Memory B cell (primary cell): Measurements from ENCODE around the gene KRT85.

ENCODE experiments used
- ATAC-seq: fragments of 150-1000 bp; cut with Tn5 transposase; 2 replicates; pipeline ENCODE4 v1.10.0; 2021; ENCODE audit warnings: low read depth, mild to moderate bottlenecking, moderate library complexity
- DNase-seq, 2 donors: peaks; one replicate each; pipeline ENCODE4 v3.0.0; 2022; ENCODE audit warnings: low spot score in 2 of 2
- H3K27ac Mint-ChIP-seq: one replicate; pipeline ENCODE4 v1.8.0; 2022; ENCODE audit warnings: mild to moderate bottlenecking, moderate library complexity, mixed read lengths
- H3K27me3 Mint-ChIP-seq: one replicate; pipeline ENCODE4 v1.8.0; 2022; ENCODE audit warnings: mixed read lengths
- H3K36me3 Mint-ChIP-seq: one replicate; pipeline ENCODE4 v1.8.0; 2022; ENCODE audit warnings: mild to moderate bottlenecking, mixed read lengths
- H3K4me1 Mint-ChIP-seq: one replicate; pipeline ENCODE4 v1.8.0; 2022; ENCODE audit warnings: mixed read lengths
- H3K4me3 Mint-ChIP-seq: one replicate; pipeline ENCODE4 v1.8.0; 2022; ENCODE audit warnings: mild to moderate bottlenecking, moderate library complexity, mixed read lengths
- H3K9me3 Mint-ChIP-seq: one replicate; pipeline ENCODE4 v1.8.0; 2022; ENCODE audit warnings: mixed read lengths

Gene KRT85

DNA sequence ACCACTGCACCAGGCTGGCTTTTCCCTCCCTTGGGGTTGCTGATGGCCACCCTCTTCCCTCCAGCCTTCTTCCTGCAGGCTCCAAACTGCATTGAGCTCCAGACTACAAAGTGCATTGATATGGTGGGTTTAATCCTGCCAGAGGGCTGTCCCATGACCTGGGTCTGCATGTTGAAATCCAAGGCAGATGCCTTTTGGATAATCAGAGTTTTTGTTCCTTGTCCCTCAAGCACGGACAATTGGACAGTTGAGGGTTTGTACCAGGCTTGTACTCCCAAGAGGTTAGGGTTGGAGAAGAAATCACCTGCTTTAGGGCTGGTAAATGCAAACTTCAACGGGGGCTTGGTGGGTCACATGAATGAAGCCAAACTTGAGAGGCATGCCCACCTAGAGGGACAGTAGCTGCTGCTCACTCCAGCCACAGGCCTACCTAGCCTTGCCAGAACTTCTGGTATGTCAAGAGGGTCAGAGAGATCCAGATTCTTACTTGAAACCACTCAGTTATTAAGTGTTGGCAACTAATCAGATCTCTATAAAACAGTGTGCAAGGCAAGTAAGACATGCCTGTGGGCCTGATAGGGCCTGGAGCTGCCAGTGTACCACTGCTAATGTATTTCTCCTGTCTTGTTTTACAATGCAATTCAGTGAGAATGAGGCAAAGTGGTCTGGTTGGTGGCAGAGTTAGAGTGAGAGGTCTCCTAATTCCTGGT lies 24.3 kb downstream of the KRT85 start:
- ATAC-seq (no peak), DNase-seq (no peak)
- Mint-ChIP-seq H3K4me3 (no peak overlapping the region), H3K27me3 (peaks cover 16% of the 10 kb centered on the region), H3K9me3 (peaks cover 2% of the 10 kb centered on the region), H3K4me1 (no peaks in the 10 kb centered on the region), H3K27ac (no peak overlapping the region), H3K36me3 (no peaks in the 10 kb centered on the region)

DNA sequence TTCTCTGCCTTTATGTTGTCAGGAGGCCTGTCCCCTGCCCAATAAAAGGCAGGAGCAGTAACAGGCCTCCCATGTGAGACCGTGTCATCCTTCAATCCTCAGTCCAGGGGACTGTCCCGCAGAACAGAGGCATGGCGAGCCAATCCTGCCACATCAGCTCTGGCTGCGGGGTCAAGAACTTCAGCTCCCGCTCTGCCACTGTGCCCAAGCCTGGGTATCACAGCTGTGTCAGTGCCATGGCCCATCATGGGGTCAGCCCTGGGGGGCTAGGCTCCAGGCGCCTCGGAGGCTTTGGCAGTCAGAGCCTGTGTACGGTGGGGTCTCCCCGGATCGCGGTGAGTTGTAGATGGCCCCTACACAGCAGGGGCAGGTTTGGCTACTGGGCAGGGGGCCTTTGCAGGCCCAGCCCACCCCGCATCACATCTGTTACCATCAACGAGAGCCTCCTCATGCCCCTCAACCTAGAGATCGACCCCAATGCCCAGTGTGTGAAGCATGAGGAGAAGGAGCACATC lies 26.2 kb downstream of the KRT85 start:
- no peak overlapping the region for H3K27ac Mint-ChIP-seq
- DNase-seq = no peak
- H3K9me3 Mint-ChIP-seq = peaks cover 5% of the 10 kb centered on the region
- no peaks in the 10 kb centered on the region for H3K36me3 Mint-ChIP-seq
- no peaks in the 10 kb centered on the region for H3K4me1 Mint-ChIP-seq
- peaks cover 18% of the 10 kb centered on the region for H3K27me3 Mint-ChIP-seq
- H3K4me3 Mint-ChIP-seq = no peak overlapping the region
- ATAC-seq = no peak

DNA sequence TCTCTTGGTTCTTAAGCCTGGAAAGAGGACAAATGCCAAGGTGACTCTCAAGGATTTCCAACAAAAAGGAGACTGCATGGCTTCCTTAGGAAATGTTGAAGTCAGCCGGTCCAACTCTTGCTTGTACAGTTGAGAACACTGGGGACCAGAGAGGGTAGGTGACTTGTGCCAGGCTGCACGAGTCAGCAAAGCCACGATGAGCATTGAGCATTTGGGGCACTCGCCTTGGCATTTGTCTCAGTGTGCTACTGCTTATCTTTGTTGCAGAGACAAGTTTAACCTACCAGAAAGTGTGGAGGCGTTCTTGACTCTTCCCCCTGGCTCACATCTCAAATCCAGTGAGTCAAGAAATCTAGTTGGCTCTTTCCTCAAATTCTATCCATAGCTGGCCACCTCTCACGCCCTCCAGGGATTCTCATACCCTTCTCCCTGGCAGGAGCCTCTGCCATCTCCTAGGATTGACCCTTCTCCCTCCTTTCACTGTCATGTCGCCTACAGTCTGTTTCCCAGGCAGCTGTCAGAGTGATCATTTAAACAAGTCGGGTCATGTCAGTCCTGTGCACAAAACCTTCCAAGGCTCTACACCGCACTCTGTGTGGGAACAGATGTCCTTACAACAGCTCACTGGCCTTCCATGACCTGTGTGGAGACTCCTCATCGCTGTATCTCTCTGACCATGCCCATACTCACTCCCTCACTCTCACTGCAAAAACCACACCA lies 28.9 kb downstream of the KRT85 start:
- Mint-ChIP-seq H3K36me3 (no peaks in the 10 kb centered on the region), H3K27me3 (peaks cover 24% of the 10 kb centered on the region), H3K27ac (no peak overlapping the region), H3K4me1 (no peaks in the 10 kb centered on the region), H3K9me3 (peaks cover 3% of the 10 kb centered on the region), H3K4me3 (no peak overlapping the region)
- ATAC-seq = no peak
- no peak for DNase-seq

DNA sequence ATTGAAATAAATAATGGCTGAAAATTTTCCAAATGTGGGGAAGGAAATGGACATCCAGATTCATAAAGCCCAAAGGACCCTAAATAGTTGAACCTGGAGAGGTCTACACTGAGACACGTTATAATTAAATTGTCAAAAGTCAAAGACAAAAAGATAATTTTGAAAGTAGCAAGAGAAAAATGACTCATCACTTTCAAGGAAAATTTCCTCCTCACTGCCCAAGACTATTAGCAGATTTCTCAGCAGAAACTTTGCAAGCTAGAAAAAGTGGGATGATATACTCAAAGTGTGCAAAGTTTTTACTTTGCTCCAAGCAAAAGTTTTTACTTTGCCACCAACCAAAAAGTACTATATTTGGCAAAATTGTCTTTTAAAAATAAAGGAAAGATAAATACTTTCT lies 30.2 kb downstream of the KRT85 start:
- H3K9me3 Mint-ChIP-seq = peaks cover 3% of the 10 kb centered on the region
- H3K36me3 Mint-ChIP-seq = no peaks in the 10 kb centered on the region
- DNase-seq (no peak), ATAC-seq (no peak)
- H3K27me3 Mint-ChIP-seq = peaks cover 25% of the 10 kb centered on the region
- H3K4me1 Mint-ChIP-seq = no peaks in the 10 kb centered on the region
- no peak overlapping the region for H3K4me3 Mint-ChIP-seq
- no peak overlapping the region for H3K27ac Mint-ChIP-seq

DNA sequence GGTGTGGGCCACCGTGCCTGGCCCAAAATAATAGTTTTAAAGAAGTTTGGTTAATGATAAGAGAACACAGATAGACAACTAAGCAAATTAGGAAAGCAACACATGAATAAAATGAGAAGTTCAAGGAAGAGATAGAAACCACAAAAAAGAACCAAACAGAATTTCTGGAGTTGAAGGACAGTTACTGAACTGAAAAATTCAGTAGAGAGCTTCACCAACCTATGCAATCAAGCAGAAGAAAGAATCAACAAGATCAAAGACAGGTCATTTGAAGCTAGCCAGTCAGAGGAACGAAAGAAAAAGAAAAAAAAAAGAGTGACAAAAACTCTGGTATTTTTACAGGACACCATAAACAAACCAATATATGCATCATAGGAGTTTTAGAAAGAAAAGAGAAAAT lies 30.6 kb downstream of the KRT85 start:
- DNase-seq = no peak
- H3K9me3 Mint-ChIP-seq = peaks cover 3% of the 10 kb centered on the region
- no peak for ATAC-seq
- no peak overlapping the region for H3K27ac Mint-ChIP-seq
- H3K4me1 Mint-ChIP-seq = no peaks in the 10 kb centered on the region
- no peak overlapping the region for H3K4me3 Mint-ChIP-seq
- no peaks in the 10 kb centered on the region for H3K36me3 Mint-ChIP-seq
- peaks cover 27% of the 10 kb centered on the region for H3K27me3 Mint-ChIP-seq

DNA sequence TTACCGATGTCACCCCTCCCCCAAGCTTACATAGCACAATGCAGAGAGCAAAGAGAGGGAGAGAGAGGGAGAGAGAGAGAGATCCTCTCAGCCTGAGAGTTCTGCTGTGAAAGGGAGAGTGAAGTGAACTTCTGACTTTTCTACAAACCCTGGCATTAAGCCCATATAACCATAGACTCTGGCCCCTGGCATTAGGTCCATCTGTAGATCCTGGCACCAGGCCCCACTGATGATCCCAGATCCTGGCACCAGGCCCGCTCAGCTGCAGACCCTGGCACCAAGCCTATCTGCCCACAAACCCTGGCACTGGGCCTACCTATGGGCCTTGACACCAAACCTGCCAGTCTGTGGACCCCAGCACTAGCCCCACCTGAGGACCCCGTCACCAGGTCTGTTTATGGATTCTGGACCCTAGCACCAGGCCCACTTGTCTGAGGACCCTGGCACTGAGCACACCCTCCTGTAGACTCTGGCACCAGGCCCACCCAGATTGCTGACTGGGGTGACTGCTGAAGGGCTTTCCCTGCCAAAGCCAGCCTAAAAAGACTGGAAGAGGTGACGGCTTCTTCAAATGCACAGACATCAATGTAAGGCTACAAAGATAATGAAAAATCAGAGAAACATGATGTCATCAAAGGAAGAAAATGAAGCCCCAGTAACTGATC lies 31.6 kb downstream of the KRT85 start:
- Mint-ChIP-seq H3K4me1 (no peaks in the 10 kb centered on the region), H3K4me3 (no peak overlapping the region), H3K27me3 (peaks cover 29% of the 10 kb centered on the region), H3K27ac (no peak overlapping the region), H3K9me3 (peaks cover 3% of the 10 kb centered on the region), H3K36me3 (no peaks in the 10 kb centered on the region)
- ATAC-seq (no peak), DNase-seq (no peak)

DNA sequence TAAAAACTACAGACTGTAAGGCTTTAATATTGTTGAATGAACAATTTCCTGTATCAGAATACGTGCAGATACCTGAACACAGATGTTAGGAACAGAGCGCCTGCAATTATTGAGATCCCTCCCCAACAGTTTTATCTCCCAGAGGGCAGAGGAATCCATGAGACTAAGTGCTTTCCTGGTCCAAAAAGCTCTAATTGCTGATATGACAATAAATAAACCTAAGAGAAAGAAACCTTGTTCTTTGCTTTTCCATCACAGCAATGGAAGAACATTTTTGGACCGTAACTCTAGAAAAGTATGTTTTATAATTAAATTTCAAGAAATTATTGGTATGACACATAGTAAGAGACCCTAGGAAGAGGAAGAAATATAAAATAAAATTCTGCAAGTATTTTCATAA lies 33.1 kb downstream of the KRT85 start:
- Mint-ChIP-seq H3K36me3 (no peaks in the 10 kb centered on the region), H3K4me1 (no peaks in the 10 kb centered on the region), H3K27ac (no peak overlapping the region), H3K4me3 (no peak overlapping the region), H3K27me3 (peaks cover 29% of the 10 kb centered on the region), H3K9me3 (peaks cover 3% of the 10 kb centered on the region)
- DNase-seq = no peak
- no peak for ATAC-seq

DNA sequence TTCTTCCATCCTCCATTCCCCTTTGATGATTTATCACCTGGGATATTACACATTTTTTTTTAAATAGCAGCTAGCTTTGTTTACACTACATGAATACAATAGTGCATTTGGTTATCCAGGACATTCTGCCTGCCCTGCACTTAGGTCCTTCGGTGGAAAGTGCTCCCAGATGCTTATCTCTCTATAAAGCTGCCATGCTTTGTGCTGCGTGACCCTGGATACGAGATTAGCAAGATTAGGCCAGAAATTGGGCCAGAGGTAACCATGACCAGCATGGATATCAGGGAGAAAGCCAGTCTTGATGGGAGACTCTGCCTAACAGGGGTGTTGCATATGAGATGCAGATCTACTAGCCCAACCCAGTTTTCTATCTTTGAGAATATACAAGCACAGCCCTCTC lies 34.0 kb downstream of the KRT85 start:
- Mint-ChIP-seq H3K9me3 (peaks cover 3% of the 10 kb centered on the region), H3K4me3 (no peak overlapping the region), H3K36me3 (no peaks in the 10 kb centered on the region), H3K27me3 (peaks cover 23% of the 10 kb centered on the region), H3K4me1 (no peaks in the 10 kb centered on the region), H3K27ac (no peak overlapping the region)
- DNase-seq = no peak
- ATAC-seq = no peak

DNA sequence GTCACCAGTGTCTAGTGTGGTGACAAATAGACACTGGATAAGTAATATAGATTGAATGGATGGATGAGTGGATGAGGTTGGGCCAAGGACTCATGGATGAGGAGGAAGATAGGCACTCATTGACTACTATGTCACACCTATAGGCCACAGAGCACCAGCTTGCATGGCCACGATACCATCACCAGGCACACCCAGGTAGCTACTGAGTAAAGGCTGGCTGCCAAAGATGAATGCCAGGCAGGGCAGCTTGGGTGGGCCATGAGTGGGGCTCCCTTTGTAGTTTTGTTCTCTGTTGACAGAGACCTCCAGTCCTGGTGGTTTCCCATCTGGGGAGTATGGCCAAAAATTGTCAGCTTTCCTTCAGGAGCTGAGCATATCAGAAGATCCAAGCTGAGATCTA lies 34.9 kb downstream of the KRT85 start:
- H3K27me3 Mint-ChIP-seq = peaks cover 22% of the 10 kb centered on the region
- no peaks in the 10 kb centered on the region for H3K36me3 Mint-ChIP-seq
- no peak overlapping the region for H3K27ac Mint-ChIP-seq
- DNase-seq (no peak), ATAC-seq (no peak)
- H3K9me3 Mint-ChIP-seq = peaks cover 3% of the 10 kb centered on the region
- H3K4me3 Mint-ChIP-seq = no peak overlapping the region
- H3K4me1 Mint-ChIP-seq = peaks cover 3% of the 10 kb centered on the region

DNA sequence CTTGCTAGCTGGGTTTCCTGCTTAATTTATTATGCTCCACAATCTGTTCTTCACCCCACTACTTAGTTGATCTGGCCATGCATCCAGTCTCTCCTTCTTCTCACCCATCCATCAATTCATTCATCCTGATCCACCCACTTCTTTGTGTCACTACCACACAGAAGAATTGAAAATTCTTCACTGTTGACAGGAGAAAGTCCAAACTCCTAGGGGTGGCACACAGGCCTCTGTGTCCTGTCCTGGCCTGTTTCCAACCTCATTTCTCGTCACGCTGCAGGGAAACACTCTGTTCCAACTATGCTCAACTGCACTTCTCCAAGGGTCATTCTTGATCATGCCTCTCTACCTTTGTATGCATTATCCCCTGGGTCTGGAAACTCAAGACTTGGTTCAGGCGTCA lies 35.4 kb downstream of the KRT85 start:
- H3K9me3 Mint-ChIP-seq = peaks cover 3% of the 10 kb centered on the region
- H3K27me3 Mint-ChIP-seq = peaks cover 22% of the 10 kb centered on the region
- H3K36me3 Mint-ChIP-seq = no peaks in the 10 kb centered on the region
- no peak for DNase-seq
- H3K4me3 Mint-ChIP-seq = no peak overlapping the region
- ATAC-seq = no peak
- H3K27ac Mint-ChIP-seq = no peak overlapping the region
- H3K4me1 Mint-ChIP-seq = peaks cover 6% of the 10 kb centered on the region

DNA sequence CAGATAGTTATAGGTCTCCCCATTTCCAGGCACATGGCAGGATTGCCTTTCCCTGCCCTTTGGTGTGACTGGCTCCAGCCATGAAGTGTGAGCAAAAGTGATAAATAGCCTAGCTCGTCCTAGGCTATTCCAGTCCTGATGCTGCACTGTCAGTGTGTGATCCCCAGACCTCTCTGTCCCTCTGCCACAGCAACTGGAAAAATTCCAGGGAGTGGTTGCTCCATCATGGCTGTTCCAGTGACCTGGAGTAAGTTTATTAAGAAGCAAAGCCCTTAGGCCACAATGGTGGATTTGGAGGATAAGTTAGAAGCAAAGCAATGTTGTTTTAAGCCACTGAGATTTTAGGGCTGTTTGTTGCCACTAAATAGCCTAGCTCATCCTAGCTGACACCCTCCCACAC lies 36.2 kb downstream of the KRT85 start:
- no peak for DNase-seq
- Mint-ChIP-seq H3K36me3 (no peaks in the 10 kb centered on the region), H3K27ac (no peak overlapping the region), H3K27me3 (peaks cover 20% of the 10 kb centered on the region), H3K4me3 (no peak overlapping the region), H3K4me1 (peaks cover 6% of the 10 kb centered on the region), H3K9me3 (no peaks in the 10 kb centered on the region)
- no peak for ATAC-seq

DNA sequence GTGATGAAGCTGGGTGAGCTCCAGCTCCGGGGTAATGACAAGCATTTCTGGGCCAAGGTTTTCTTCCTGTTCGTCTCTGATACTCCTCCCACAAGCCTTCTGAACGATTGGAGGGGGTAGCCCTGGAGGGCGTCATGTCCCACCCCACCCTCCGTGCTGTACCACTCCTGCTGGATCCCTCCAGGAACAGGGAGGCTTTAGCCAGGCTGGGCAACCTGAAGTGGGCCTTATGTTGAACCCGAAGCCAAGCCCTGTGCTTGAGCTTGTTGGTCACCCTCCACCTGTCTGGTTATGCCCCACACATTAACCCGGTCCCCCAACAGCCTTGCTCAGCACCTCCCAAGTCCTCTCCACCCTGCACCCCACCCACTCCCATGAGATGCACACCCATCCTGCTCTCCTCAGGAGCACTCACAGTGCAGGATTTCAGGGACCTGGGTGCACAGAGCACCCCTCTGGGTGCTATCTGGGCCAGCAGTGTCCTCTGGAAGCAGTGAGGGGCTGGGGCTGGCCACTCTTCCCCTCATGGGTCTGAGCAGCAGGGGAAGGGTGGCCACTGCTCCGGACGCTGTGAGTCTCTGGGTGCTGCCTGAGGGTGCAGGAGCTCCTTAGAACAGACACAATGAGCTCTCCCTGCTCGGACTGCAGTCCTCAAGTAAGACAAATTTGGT lies 39.3 kb downstream of the KRT85 start:
- ATAC-seq = no peak

DNA sequence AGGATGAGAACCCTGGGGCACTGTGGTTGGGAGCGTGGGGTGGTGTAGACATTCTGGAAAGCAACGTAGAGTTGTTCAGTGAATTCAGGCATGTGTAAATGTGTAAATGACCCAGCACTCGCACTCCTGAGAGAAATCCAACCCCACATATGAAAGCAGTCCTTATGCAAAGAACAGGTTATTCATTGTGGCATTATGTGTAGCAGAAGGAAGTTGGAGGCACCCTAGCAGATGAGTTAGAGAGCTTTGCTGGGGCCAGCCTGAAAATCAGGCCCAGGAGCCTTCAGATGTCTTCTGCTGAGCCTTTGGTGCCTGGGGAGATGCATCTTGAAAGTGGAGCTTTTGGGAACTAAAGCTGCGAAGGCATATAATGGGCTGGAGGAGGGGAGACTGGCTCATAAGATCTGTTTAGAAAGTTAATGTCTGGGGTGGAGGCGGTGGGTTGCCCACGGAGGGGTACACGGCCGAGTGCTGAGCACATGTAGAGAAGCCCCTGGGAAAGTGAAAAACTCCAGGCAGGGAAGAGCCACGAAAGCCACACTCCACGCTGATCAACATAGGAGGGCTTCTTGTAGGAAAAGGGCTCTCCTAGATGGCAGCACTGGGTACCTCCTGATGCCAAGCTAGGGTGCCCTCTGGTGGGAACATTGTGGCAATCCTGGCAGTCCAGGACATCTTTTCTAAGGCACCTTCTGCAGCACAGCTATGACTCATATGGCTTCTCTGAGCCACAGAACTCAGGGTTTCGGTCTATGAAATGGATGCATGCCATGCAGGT lies 40.0 kb downstream of the KRT85 start:
- DNase-seq = peak; percentile 43 to 58
- Mint-ChIP-seq H3K4me3 (no peak overlapping the region), H3K27me3 (peaks cover 19% of the 10 kb centered on the region), H3K27ac (no peak overlapping the region), H3K36me3 (no peaks in the 10 kb centered on the region), H3K9me3 (no peaks in the 10 kb centered on the region), H3K4me1 (peaks cover 6% of the 10 kb centered on the region)
- ATAC-seq = peak; percentile 94

More for the DNA sequence above, 39.3 kb downstream of the KRT85 start:
- Mint-ChIP-seq H3K4me3 (no peak overlapping the region), H3K4me1 (peaks cover 6% of the 10 kb centered on the region), H3K9me3 (no peaks in the 10 kb centered on the region), H3K27ac (no peak overlapping the region), H3K27me3 (peaks cover 15% of the 10 kb centered on the region), H3K36me3 (no peaks in the 10 kb centered on the region)
- no peak for DNase-seq
